ENCODE results near the gene PDHX.

DNA sequence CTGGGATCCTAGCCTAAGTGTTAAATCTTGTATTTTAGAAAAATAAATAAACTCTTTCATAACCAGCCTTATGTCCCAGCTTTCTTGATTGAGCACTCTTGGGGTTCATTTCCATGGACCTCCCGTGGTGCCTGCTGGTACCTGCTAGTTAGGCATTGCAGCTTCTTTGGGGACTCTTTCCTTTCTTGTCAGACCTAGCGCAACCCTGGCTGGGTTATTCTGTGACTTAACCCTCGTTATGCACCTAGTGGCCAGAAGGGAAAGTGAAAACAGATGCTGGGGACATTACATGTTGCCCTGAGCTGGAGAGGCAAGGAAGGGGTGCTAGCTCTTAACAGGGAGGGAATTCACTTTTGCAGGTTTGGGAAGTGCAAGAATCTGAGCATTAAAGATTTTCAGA, 47.0 kb upstream of the PDHX start:
- TF ChIP-seq, protein P1, sequence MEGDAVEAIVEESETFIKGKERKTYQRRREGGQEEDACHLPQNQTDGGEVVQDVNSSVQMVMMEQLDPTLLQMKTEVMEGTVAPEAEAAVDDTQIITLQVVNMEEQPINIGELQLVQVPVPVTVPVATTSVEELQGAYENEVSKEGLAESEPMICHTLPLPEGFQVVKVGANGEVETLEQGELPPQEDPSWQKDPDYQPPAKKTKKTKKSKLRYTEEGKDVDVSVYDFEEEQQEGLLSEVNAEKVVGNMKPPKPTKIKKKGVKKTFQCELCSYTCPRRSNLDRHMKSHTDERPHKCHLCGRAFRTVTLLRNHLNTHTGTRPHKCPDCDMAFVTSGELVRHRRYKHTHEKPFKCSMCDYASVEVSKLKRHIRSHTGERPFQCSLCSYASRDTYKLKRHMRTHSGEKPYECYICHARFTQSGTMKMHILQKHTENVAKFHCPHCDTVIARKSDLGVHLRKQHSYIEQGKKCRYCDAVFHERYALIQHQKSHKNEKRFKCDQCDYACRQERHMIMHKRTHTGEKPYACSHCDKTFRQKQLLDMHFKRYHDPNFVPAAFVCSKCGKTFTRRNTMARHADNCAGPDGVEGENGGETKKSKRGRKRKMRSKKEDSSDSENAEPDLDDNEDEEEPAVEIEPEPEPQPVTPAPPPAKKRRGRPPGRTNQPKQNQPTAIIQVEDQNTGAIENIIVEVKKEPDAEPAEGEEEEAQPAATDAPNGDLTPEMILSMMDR (conservative IDR thresholded peaks at IDR 0.05; ENCODE audit: low read length): peak; percentile 55
- TF ChIP-seq EZH2phosphoT487 (IDR thresholded peaks at IDR 0.05; ENCODE audit: borderline replicate concordance): no peak

Measured in Loucy (cell line).